Measurements from ENCODE around the gene OXSM. TPM values are rescaled to one million over a fixed set of nuclear protein-coding genes. Genes with fewer than 3 reads are reported as not detected.

The OXSM gene
- total RNA-seq, 4 donors from 2014 or later = 5.0 to 13.5 (median 11.2) TPM

DNA sequence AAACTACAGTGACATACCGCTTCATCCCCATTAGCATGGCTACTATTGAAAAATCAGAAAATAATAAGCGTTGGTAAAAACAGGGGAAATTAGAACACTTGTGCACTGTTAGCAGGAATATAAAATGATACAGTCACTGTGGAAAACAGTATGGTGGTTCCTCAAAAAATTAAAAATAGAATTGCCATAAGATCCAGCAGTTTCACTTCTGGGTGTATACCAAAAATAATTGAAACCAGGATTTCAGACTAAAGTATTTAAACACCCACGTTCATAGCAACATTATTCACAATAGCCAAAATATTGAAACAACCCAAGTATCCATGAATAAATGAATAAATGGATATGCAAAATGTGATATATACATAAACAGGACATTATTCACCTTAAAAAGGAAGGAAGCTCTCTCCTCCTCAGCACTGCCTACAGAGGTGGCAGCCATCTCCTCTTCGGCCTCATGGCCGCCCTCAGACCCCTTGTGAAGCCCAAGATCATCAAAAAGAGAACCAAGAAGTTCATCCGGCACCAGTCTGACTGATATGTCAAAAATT lies 40.8 kb upstream of the OXSM start:
- H3K27ac ChIP-seq = no peak overlapping the region
- intact Hi-C loops (cut with DNase I; ENCODE audit: low total_unique reads) (no loop called here), in situ Hi-C loops (cut with MboI; ENCODE audit: low pct_ligation_motif_present in 1 of 4, low pct_unique_long_range_greater_than_20kb in 1 of 4, low sequenced_read_pairs in 3 of 4) (no loop called here)
- no peak overlapping the region for H3K4me3 ChIP-seq
- no peaks in the 10 kb centered on the region for H3K9me3 ChIP-seq
- WGBS, 2 donors (ENCODE audit: low coverage in 1 of 2) = 76 to 86% methylated on average over 4 to 6 of the region's 6 CpGs
- no peaks in the 10 kb centered on the region for H3K27me3 ChIP-seq
- no peaks in the 10 kb centered on the region for H3K4me1 ChIP-seq
- TF ChIP-seq EP300 (IDR thresholded peaks at IDR 0.05; ENCODE audit: low read depth) (no peak), POLR2AphosphoS5 (IDR thresholded peaks at IDR 0.05) (no peak), POLR2A (IDR thresholded peaks at IDR 0.05) (no peak)
- TF ChIP-seq, protein P1, sequence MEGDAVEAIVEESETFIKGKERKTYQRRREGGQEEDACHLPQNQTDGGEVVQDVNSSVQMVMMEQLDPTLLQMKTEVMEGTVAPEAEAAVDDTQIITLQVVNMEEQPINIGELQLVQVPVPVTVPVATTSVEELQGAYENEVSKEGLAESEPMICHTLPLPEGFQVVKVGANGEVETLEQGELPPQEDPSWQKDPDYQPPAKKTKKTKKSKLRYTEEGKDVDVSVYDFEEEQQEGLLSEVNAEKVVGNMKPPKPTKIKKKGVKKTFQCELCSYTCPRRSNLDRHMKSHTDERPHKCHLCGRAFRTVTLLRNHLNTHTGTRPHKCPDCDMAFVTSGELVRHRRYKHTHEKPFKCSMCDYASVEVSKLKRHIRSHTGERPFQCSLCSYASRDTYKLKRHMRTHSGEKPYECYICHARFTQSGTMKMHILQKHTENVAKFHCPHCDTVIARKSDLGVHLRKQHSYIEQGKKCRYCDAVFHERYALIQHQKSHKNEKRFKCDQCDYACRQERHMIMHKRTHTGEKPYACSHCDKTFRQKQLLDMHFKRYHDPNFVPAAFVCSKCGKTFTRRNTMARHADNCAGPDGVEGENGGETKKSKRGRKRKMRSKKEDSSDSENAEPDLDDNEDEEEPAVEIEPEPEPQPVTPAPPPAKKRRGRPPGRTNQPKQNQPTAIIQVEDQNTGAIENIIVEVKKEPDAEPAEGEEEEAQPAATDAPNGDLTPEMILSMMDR (IDR thresholded peaks at IDR 0.05) = no peak
- peaks cover 0 to 40% (median 15%) of the 10 kb centered on the region in 4 donors for H3K36me3 ChIP-seq
- no peak for DNase-seq

DNA sequence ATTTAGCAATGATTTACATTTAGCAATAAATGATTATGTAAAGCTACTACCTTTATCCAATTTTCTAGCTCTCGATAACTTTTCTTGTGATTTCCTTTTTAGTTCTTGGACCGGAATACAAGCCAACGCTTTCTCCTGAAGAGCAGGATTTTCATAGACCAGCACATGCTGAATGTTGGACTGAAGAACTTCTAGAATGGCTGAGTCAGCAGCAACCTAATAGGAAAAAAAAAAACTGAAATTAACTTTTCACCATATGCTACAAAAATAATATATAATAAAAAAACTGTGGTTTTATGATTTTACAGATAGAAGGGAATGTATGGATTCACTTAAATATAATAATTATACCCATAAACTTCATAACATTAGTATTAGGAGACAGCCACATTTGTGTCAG lies 38.8 kb upstream of the OXSM start:
- Histone ChIP-seq H3K4me3 (no peak overlapping the region), H3K27ac (no peak overlapping the region), H3K4me1 (no peaks in the 10 kb centered on the region), H3K9me3 (no peaks in the 10 kb centered on the region), H3K36me3 (peaks cover 0 to 35% (median 15%) of the 10 kb centered on the region in 4 donors), H3K27me3 (no peaks in the 10 kb centered on the region)
- no peak for DNase-seq
- 99 to 100% methylated on average over 3 of the region's 3 CpGs for WGBS, 2 donors (ENCODE audit: low coverage in 1 of 2)
- TF ChIP-seq, protein P1 (IDR thresholded peaks at IDR 0.05) = no peak
- TF ChIP-seq POLR2AphosphoS5 (IDR thresholded peaks at IDR 0.05) (no peak), EP300 (IDR thresholded peaks at IDR 0.05; ENCODE audit: low read depth) (no peak), POLR2A (IDR thresholded peaks at IDR 0.05) (no peak)
- in situ Hi-C loops (cut with MboI; ENCODE audit: low pct_ligation_motif_present in 1 of 4, low pct_unique_long_range_greater_than_20kb in 1 of 4, low sequenced_read_pairs in 3 of 4) (no loop called here), intact Hi-C loops (cut with DNase I; ENCODE audit: low total_unique reads) (no loop called here)

- Histone ChIP-seq H3K4me1 (no peaks in the 10 kb centered on the region), H3K36me3 (peaks cover 0 to 32% (median 15%) of the 10 kb centered on the region in 4 donors), H3K27ac (no peak overlapping the region), H3K27me3 (no peaks in the 10 kb centered on the region), H3K4me3 (no peak overlapping the region), H3K9me3 (no peaks in the 10 kb centered on the region)
- WGBS, 2 donors (ENCODE audit: low coverage in 1 of 2) = 96 to 100% methylated on average over 1 of the region's 1 CpG
- DNase-seq = no peak
- TF ChIP-seq EP300 (IDR thresholded peaks at IDR 0.05; ENCODE audit: low read depth) (no peak), POLR2A (IDR thresholded peaks at IDR 0.05) (no peak), POLR2AphosphoS5 (IDR thresholded peaks at IDR 0.05) (no peak)
- TF ChIP-seq, protein P1 (IDR thresholded peaks at IDR 0.05) = no peak
- in situ Hi-C loops (cut with MboI; ENCODE audit: low pct_ligation_motif_present in 1 of 4, low pct_unique_long_range_greater_than_20kb in 1 of 4, low sequenced_read_pairs in 3 of 4) = no loop called here
- intact Hi-C loops (cut with DNase I; ENCODE audit: low total_unique reads) = no loop called here
These were observed 38.2 kb upstream of the OXSM start for GRCh38 chr3:25751725-25752124.

GRCh38 chr3:25768851-25769250 lies 21.0 kb upstream of the OXSM start:
- H3K27ac ChIP-seq = no peak overlapping the region
- in situ Hi-C loops (cut with MboI; ENCODE audit: low pct_ligation_motif_present in 1 of 4, low pct_unique_long_range_greater_than_20kb in 1 of 4, low sequenced_read_pairs in 3 of 4) = no loop called here
- no peaks in the 10 kb centered on the region for H3K27me3 ChIP-seq

More at GRCh38 chr3:25768851-25769250, 21.0 kb upstream of the OXSM start:
- peaks cover 0 to 5% of the 10 kb centered on the region in 2 donors for H3K9me3 ChIP-seq
- H3K36me3 ChIP-seq = peaks cover 0 to 18% (median 3%) of the 10 kb centered on the region in 4 donors
- 75 to 90% methylated on average over 4 to 6 of the region's 6 CpGs for WGBS, 2 donors (ENCODE audit: low coverage in 1 of 2)
- TF ChIP-seq, protein P1 (IDR thresholded peaks at IDR 0.05) = no peak
- TF ChIP-seq POLR2AphosphoS5 (IDR thresholded peaks at IDR 0.05) (no peak), POLR2A (IDR thresholded peaks at IDR 0.05) (no peak), EP300 (IDR thresholded peaks at IDR 0.05; ENCODE audit: low read depth) (no peak)
- H3K4me3 ChIP-seq = no peak overlapping the region
- DNase-seq = no peak
- intact Hi-C loops (cut with DNase I; ENCODE audit: low total_unique reads) = no loop called here
- H3K4me1 ChIP-seq = no peaks in the 10 kb centered on the region
